Muscle of leg (tissue), 11 donors: ENCODE data around the gene TMEM236. TPM values are rescaled to one million over a fixed set of nuclear protein-coding genes. Genes with fewer than 3 reads are reported as not detected.

Experiments used
- DNase-seq: peaks from one replicate; pipeline ENCODE4 v3.0.0; 2013
- H3K27ac ChIP-seq: one replicate; pipeline ENCODE4 v1.5.1; 2013; ENCODE audit warnings: mild to moderate bottlenecking, low read length, control low read depth
- H3K27me3 ChIP-seq: one replicate; pipeline ENCODE4 v1.6.1; 2013; ENCODE audit warnings: low read length; ENCODE audit not compliant: control insufficient read depth, insufficient read depth
- H3K36me3 ChIP-seq: one replicate; pipeline ENCODE4 v1.6.1; 2013; ENCODE audit warnings: low read length; ENCODE audit not compliant: control insufficient read depth, insufficient read depth
- H3K4me1 ChIP-seq: one replicate; pipeline ENCODE4 v1.6.1; 2013; ENCODE audit warnings: low read length; ENCODE audit not compliant: control insufficient read depth, insufficient read depth
- H3K4me3 ChIP-seq: one replicate; pipeline ENCODE4 v1.5.1; 2013; ENCODE audit warnings: low read length, control low read depth
- H3K9me3 ChIP-seq: replicated peaks from 2 replicates; pipeline ENCODE4 v1.6.1; 2013; ENCODE audit warnings: low read depth, low read length; ENCODE audit not compliant: control insufficient read depth
- WGBS: methylation state at CpG from one replicate; pipeline ENCODE4 v1.1.5; 2013; ENCODE audit warnings: missing lambda C conversion rate; ENCODE audit not compliant: insufficient coverage; 5-methylcytosine and 5-hydroxymethylcytosine counted together
- polyA plus RNA-seq, 8 donors: library from polyadenylated mRNA; unstranded; fragments of 120-200 nt; gene quantifications; one replicate each; pipeline versions ENCODE4 v1.2.1 to v1.2.3, GENCODE V29; 2013; ENCODE audit warnings: inconsistent platforms in 1 of 8, low replicate concordance in 1 of 8; ENCODE audit not compliant: insufficient read length in 8 of 8, insufficient read depth in 1 of 8
- total RNA-seq: library from RNA; stranded (reverse); fragments of 120-200 nt; gene quantifications from one replicate; pipeline ENCODE4 v1.2.4, GENCODE V29; 2013

Gene TMEM236
- total and polyA plus RNA-seq, 9 donors: 0.35 to 1.4 (median 0.45) TPM

DNA sequence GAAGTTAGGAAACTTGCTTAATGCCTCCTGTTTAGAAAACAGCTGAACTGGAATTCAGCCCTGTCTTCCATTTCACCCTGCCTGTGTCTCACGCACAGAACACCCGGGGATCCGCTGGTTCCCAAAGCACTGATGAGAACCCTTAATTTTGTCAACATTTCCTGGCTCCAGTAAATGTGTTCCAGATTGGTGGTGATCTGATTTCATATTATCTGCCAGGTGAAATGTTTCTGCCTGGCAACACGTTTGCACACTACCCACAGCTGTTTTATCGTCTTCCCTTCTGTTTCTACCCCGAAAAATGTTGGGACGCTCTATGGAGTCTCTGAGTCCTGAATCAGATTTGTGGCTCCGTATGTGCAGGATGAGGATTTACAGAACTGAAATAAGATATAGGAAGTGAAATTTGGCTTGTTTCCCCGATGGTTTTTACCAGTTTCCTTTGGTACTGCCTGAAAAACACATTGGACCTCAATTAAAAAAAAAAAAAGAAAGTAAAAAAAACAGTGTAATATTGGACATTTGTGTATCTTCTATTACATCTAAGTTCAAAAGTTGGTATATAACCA, 86.2 kb downstream of the TMEM236 start:
- 20% methylated on average over 1 of the region's 9 CpGs for WGBS
- peak; percentile 65 for DNase-seq
- Histone ChIP-seq H3K36me3 (no peaks in the 10 kb centered on the region), H3K4me3 (no peak overlapping the region), H3K27ac (no peak overlapping the region), H3K4me1 (peaks cover 3% of the 10 kb centered on the region), H3K27me3 (no peaks in the 10 kb centered on the region), H3K9me3 (no peaks in the 10 kb centered on the region)

DNA sequence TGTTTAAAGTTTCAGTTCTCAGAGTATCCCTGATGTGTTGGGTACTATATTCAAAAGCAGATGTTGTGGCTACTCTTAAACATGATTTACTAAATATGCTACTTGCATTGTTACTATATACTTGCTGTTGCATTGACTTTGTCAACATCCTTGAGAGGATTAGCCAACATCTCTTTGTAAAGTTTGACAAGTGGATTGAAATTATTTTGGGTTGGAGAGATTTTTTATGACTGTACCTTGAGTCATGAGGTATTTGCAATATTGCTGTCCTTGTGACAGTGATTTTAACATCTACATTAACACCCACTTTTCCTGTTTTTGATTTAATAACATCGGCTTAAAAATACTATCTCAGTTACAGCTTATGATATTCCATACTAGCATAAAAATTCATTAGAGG, 89.0 kb downstream of the TMEM236 start:
- no peaks in the 10 kb centered on the region for H3K36me3 ChIP-seq
- H3K4me3 ChIP-seq: no peak overlapping the region
- H3K27ac ChIP-seq: no peak overlapping the region
- WGBS: no CpG with 5 or more reads among the region's 1 CpG
- no peaks in the 10 kb centered on the region for H3K9me3 ChIP-seq
- no peak for DNase-seq
- H3K4me1 ChIP-seq: peaks cover 3% of the 10 kb centered on the region
- H3K27me3 ChIP-seq: no peaks in the 10 kb centered on the region

DNA sequence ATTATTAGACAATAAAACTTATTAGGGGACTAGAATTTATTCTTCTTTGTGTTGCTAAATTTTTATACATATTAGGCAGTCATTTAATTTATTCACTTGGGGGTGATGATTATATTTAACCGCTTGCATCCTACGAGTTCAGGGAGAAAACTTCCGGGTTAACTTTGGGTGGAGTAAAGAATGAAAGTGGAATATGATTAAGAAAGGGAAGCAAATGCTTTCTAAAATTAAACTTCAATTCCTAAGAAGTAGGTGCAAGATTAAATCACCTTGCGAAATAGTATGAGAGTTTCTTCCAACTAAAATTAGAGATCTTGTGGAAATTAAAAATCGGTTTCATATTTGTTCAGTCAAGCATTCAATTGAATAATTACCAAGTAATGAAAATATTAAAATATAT, 90.6 kb downstream of the TMEM236 start:
- no peaks in the 10 kb centered on the region for H3K9me3 ChIP-seq
- no peak overlapping the region for H3K27ac ChIP-seq
- DNase-seq: no peak
- no peaks in the 10 kb centered on the region for H3K27me3 ChIP-seq
- no peak overlapping the region for H3K4me3 ChIP-seq
- H3K4me1 ChIP-seq: peaks cover 3% of the 10 kb centered on the region
- H3K36me3 ChIP-seq: no peaks in the 10 kb centered on the region
- no CpG with 5 or more reads among the region's 5 CpGs for WGBS

DNA sequence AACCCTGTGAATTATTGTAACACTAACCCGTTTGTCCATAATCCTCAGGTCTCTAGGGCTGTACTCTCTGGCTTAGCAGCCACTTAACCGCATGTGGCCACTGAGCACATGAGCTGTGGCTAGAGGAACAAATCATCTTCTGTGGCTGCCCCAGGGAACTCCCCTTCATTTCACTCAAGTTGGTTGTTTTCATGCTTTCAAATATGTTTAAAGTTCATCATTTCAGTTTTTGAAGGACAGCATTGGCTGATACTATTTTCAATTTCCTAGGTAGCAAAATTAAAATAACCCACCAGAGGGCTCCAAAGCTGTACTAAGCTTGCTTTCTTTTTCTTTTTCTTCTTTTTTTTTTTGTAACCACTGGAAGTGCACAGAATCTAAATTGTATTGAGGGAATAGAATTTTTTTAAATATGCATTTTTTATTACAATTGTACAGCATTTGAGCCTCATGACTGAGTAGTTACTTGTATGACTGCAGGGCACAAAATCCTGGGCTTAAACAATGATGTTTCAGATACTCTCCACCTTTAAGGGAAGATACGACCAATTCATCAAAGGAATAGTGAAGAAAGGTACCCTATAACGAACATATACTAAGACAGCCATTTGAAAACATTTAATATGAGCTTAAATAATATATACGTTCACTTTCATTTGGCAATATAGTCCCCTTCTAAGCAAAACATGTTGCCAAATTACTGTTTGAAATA, 95.7 kb downstream of the TMEM236 start:
- no peak overlapping the region for H3K27ac ChIP-seq
- H3K27me3 ChIP-seq: no peaks in the 10 kb centered on the region
- no peaks in the 10 kb centered on the region for H3K9me3 ChIP-seq
- H3K4me1 ChIP-seq: no peaks in the 10 kb centered on the region
- H3K36me3 ChIP-seq: no peaks in the 10 kb centered on the region
- peak; percentile 48 for DNase-seq
- H3K4me3 ChIP-seq: no peak overlapping the region
- 43% methylated on average over 1 of the region's 5 CpGs for WGBS

DNA sequence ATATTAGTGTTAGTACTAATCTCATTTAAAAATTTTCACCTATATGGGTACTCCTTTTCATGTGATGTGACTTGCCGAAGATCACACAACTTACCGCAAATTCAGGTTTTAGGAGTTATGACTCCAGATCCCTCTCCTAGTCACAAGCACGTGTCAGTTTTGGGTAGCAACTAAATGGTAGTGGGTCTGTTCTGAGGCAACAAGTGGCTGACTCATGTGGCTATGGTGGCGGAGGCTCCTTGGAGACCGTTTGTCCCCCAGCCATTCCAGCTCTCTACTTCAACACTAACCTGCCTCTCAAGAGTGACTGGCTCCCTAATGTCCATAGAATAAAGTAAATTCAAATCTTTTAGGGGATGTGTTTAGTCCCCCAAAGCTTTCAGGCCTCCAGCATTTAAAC, 96.6 kb downstream of the TMEM236 start:
- H3K27me3 ChIP-seq: no peaks in the 10 kb centered on the region
- H3K4me1 ChIP-seq: no peaks in the 10 kb centered on the region
- no peak overlapping the region for H3K4me3 ChIP-seq
- no peak for DNase-seq
- H3K36me3 ChIP-seq: no peaks in the 10 kb centered on the region
- H3K9me3 ChIP-seq: no peaks in the 10 kb centered on the region
- no peak overlapping the region for H3K27ac ChIP-seq
- WGBS: no CpG with 5 or more reads among the region's 5 CpGs

Other genes with a start within 250 kb of the TMEM236 start
- 101 TPM for gene HACD1, start 134.8 kb upstream of the TMEM236 start, total RNA-seq
- 100 to 1,000 TPM in 4 of 8 donors, 10 to 100 TPM in 4; 55.4 to 132 (median 106) TPM for gene HACD1, start 134.8 kb upstream of the TMEM236 start, polyA plus RNA-seq
- gene STAM, start 108.0 kb upstream of the TMEM236 start, total RNA-seq: 16.9 TPM
- gene STAM, start 108.0 kb upstream of the TMEM236 start, polyA plus RNA-seq: 10 to 100 TPM; 19.9 to 27.2 (median 22.2) TPM
- gene MRC1, start 57.1 kb downstream of the TMEM236 start, total RNA-seq: 13.4 TPM
- 10 to 100 TPM; 10.3 to 18.6 (median 13.6) TPM for gene MRC1, start 57.1 kb downstream of the TMEM236 start, polyA plus RNA-seq
- 0.04 TPM for gene SLC39A12, start 199.7 kb downstream of the TMEM236 start, total RNA-seq
- gene SLC39A12, start 199.7 kb downstream of the TMEM236 start, polyA plus RNA-seq: not detected